Left lung (tissue), 14 donors: ENCODE data around the gene EXOG. TPM values are rescaled to one million over a fixed set of nuclear protein-coding genes. Genes with fewer than 3 reads are reported as not detected.

ENCODE experiments used
- ATAC-seq: fragments of 200-7000 bp; cut with Tn5 transposase; one replicate; pipeline ENCODE4 v1.9.1; 2020; ENCODE audit warnings: moderate library complexity
- DNase-seq, 4 donors: peaks; one replicate each; pipeline ENCODE4 v3.0.0-alpha.2; 2013 to 2020
- H3K27ac ChIP-seq, 2 donors: fragments of 200-600 bp; sonication (generic) in 1 of 2; one replicate each; pipeline versions ENCODE4 v1.5.0 to v1.8.0; 2020 to 2021
- H3K27me3 ChIP-seq, 2 donors: fragments of 200-600 bp; sonication (generic) in 1 of 2; one replicate each; pipeline versions ENCODE4 v1.5.0 to v1.8.0; 2020 to 2021
- H3K36me3 ChIP-seq, 2 donors: fragments of 200-600 bp; sonication (generic) in 1 of 2; one replicate each; pipeline versions ENCODE4 v1.5.0 to v1.8.0; 2020 to 2021
- H3K4me1 ChIP-seq, 2 donors: fragments of 200-600 bp; one replicate each; pipeline ENCODE4 v1.8.0; 2021
- H3K4me3 ChIP-seq, 2 donors: fragments of 200-600 bp; sonication (generic) in 1 of 2; one replicate each; pipeline versions ENCODE4 v1.5.0 to v1.8.0; 2020 to 2021; ENCODE audit warnings: mild to moderate bottlenecking in 1 of 2
- H3K9me3 ChIP-seq, 2 donors: fragments of 200-600 bp; sonication (generic) in 1 of 2; one replicate each; pipeline versions ENCODE4 v1.5.0 to v1.8.0; 2020 to 2021
- intact Hi-C, 2 donors: fragments of 100-400 bp; cut with DNase I; formaldehyde crosslinking; loops; one replicate each; pipeline versions ENCODE4 v1.11.2 to v1.14.2; 2022
- long read RNA-seq, 12 donors: library from polyadenylated mRNA in 2 of 12; unstranded in 2 of 12; transcript quantifications; one replicate each; pipeline ENCODE4 v2.0.0 and lab custom pipeline, GENCODE V29; 2019 to 2026
- polyA plus RNA-seq, 6 donors: library from polyadenylated mRNA; unstranded; fragments of 120-200 nt; gene quantifications; one replicate each; pipeline ENCODE4 v1.2.1, GENCODE V29; 2013; ENCODE audit not compliant: insufficient read length in 6 of 6
- total RNA-seq, 2 donors: library from RNA; stranded (reverse); fragmentation: NEBNext Ultra II Directional; extraction: Animal tissue kit (Norgen Biotek cat#: 25700); gene quantifications; one replicate each; pipeline ENCODE4 v1.2.1, GENCODE V29; 2021
- TF ChIP-seq, protein P1 (sequence below), 2 donors: fragments of 200-600 bp; sonication (generic) in 1 of 2; IDR thresholded peaks; one replicate each; pipeline versions ENCODE4 v1.5.0 to v1.8.0; 2021; ENCODE audit warnings: antibody characterized with exemption in 2 of 2
- donor health status: DM: no; HTN: yes; CAD: no.
- donor health status: DM: no; HTN: no; CAD: no.

The EXOG gene, protein sequence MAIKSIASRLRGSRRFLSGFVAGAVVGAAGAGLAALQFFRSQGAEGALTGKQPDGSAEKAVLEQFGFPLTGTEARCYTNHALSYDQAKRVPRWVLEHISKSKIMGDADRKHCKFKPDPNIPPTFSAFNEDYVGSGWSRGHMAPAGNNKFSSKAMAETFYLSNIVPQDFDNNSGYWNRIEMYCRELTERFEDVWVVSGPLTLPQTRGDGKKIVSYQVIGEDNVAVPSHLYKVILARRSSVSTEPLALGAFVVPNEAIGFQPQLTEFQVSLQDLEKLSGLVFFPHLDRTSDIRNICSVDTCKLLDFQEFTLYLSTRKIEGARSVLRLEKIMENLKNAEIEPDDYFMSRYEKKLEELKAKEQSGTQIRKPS
- total RNA-seq (10 to 100 TPM; 12.8 to 14.4 TPM), polyA plus RNA-seq (10 to 100 TPM; 18.5 to 25.6 (median 21.8) TPM)
- long read RNA-seq, donor 1, transcript EXOG-201 (6 exons, 2,792 nt) = major isoform, 8 of 11 reads
- long read RNA-seq, donor 1, partial matches to known transcripts = 0 of 11 reads
- long read RNA-seq, donor 1, other reads (novel, unspliced or antisense) = 0 of 11 reads
- long read RNA-seq, donor 2, partial matches to known transcripts = 0 of 3 reads
- long read RNA-seq, donor 2, other reads (novel, unspliced or antisense) = 0 of 3 reads
- long read RNA-seq, donor 3, partial matches to known transcripts = 0 of 1 reads
- long read RNA-seq, donor 3, other reads (novel, unspliced or antisense) = 0 of 1 reads
- long read RNA-seq, donor 4, partial matches to known transcripts = 1 of 5 reads
- long read RNA-seq, donor 4, other reads (novel, unspliced or antisense) = 2 of 5 reads
- long read RNA-seq, donor 5, partial matches to known transcripts = 0 of 4 reads
- long read RNA-seq, donor 5, other reads (novel, unspliced or antisense) = 0 of 4 reads
- long read RNA-seq, donor 6, transcript EXOG-201 (6 exons, 2,792 nt) = major isoform, 5 of 13 reads
- long read RNA-seq, donor 6, partial matches to known transcripts = 6 of 13 reads
- long read RNA-seq, donor 6, other reads (novel, unspliced or antisense) = 0 of 13 reads
- long read RNA-seq, donor 7, partial matches to known transcripts = 0 of 1 reads
- long read RNA-seq, donor 7, other reads (novel, unspliced or antisense) = 0 of 1 reads
- long read RNA-seq, donor 8, partial matches to known transcripts = 0 of 2 reads
- long read RNA-seq, donor 8, other reads (novel, unspliced or antisense) = 0 of 2 reads
- long read RNA-seq, donor 9 = 0 reads
- long read RNA-seq, donor 10, partial matches to known transcripts = 0 of 2 reads
- long read RNA-seq, donor 10, other reads (novel, unspliced or antisense) = 2 of 2 reads
- long read RNA-seq, donor 11, partial matches to known transcripts = 0 of 4 reads
- long read RNA-seq, donor 11, other reads (novel, unspliced or antisense) = 0 of 4 reads
- long read RNA-seq, donor 12, transcript EXOG-201 (6 exons, 2,792 nt) = major isoform, 5 of 5 reads
- long read RNA-seq, donor 12, partial matches to known transcripts = 0 of 5 reads
- long read RNA-seq, donor 12, other reads (novel, unspliced or antisense) = 0 of 5 reads

DNA sequence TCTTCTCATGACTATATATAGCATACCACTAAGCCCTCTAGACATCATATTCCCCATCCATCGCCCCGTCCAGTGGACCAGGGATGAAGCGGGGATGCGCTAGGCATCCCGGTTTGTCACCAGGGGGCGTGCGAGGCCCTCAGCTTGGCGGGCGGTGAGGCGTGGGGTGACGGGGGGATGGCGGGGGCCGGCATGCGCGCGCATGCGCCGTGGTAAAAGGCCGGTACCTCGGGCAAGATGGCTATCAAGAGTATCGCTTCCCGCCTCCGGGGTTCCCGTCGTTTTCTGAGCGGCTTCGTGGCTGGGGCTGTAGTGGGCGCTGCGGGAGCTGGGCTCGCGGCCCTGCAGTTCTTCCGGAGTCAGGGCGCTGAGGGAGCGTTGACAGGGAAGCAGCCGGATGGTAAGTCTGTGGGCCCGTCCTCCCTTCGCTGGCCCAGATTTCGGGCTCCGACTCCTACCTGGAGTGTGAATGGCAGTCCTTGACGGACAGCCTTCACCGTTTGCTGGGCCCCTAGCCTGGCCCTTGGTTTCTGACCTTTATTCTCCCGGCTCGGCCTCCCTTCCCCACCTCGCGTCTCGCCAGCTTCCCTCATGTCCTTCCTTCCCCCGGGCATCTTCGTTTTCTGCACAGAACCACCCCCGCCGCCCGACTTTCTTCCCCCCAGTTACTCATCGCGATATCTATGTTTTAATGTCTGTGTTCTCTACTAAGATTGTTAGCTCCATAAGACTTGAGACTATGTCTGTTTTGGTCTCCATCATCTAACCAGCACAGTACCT is at the start of gene EXOG:
TSS of gene EXOG (plus strand) at position 210 of the 780 bp plus-strand sequence. CDS start at position 238, 28 bp downstream.
- TF ChIP-seq, protein P1, sequence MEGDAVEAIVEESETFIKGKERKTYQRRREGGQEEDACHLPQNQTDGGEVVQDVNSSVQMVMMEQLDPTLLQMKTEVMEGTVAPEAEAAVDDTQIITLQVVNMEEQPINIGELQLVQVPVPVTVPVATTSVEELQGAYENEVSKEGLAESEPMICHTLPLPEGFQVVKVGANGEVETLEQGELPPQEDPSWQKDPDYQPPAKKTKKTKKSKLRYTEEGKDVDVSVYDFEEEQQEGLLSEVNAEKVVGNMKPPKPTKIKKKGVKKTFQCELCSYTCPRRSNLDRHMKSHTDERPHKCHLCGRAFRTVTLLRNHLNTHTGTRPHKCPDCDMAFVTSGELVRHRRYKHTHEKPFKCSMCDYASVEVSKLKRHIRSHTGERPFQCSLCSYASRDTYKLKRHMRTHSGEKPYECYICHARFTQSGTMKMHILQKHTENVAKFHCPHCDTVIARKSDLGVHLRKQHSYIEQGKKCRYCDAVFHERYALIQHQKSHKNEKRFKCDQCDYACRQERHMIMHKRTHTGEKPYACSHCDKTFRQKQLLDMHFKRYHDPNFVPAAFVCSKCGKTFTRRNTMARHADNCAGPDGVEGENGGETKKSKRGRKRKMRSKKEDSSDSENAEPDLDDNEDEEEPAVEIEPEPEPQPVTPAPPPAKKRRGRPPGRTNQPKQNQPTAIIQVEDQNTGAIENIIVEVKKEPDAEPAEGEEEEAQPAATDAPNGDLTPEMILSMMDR (IDR thresholded peaks at IDR 0.05) = peak; percentile 81 to 89
- Histone ChIP-seq H3K27me3 (no peaks in the 10 kb centered on the region), H3K36me3 (peaks cover 0 to 10% of the 10 kb centered on the region in 2 donors), H3K4me1 (peaks cover 0 to 8% of the 10 kb centered on the region in 2 donors), H3K4me3 (peak within 1 kb of the TSS; percentile 71 to 89), H3K27ac (peak within 1 kb of the TSS; percentile 76 to 77), H3K9me3 (no peaks in the 10 kb centered on the region)
- DNase-seq (peak; percentile 89 to 98 (median 95)), ATAC-seq (peak; percentile 99)
- intact Hi-C loops = no loop called here

DNA sequence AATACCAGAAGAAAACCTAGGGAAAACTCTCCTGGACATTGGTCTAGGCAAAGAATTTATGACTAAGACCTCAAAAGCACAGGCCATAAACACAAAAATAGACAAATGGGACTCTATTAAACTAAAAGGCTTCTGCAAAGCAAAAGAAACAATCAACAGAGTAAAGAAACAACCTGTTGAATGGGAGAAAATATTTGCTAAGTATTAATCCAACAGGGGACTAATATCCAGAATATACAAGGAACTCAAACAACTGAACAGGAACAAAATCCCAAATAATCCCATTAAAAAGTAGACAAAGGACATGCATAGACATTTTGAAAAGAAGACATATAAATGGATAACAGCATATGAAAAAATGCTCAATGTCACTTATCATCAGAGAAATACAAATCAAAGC is 49.3 kb upstream of the EXOG start:
- ATAC-seq = no peak
- DNase-seq = no peak
- peaks cover 0 to 3% of the 10 kb centered on the region in 2 donors for H3K9me3 ChIP-seq

DNA sequence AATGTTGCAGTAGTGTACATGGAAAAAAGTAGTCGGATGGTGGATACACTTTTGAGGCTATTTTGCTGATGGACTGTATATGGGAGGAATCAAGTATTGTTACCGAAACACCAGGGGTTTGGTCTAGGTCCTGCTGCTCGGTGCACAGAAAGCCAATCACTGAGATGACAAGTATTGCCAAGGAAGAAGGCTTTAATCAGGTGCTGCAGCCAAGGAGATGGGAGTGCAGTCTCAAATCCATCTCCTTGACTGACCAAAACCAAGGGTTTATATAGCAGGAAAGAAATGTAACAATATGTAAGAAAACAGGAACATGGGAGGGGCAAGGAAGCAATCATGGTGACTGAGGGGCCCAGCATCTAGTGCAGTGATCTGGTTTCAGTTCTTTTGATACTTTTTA is 45.3 kb upstream of the EXOG start:
- peaks cover 0 to 3% of the 10 kb centered on the region in 2 donors for H3K9me3 ChIP-seq
- H3K4me3 ChIP-seq = no peak overlapping the region
- no peaks in the 10 kb centered on the region for H3K36me3 ChIP-seq
- intact Hi-C loops = no loop called here
- H3K27ac ChIP-seq = no peak overlapping the region
- ATAC-seq = no peak
- DNase-seq = no peak
- H3K27me3 ChIP-seq = peaks cover 0 to 31% of the 10 kb centered on the region in 2 donors
- H3K4me1 ChIP-seq = peaks cover 3 to 23% of the 10 kb centered on the region in 2 donors
- TF ChIP-seq, protein P1 (IDR thresholded peaks at IDR 0.05) = no peak

More for the DNA sequence above, 49.3 kb upstream of the EXOG start:
- TF ChIP-seq, protein P1 (IDR thresholded peaks at IDR 0.05) = no peak
- intact Hi-C loops = no loop called here
- Histone ChIP-seq H3K27me3 (no peaks in the 10 kb centered on the region), H3K36me3 (no peaks in the 10 kb centered on the region), H3K4me3 (no peak overlapping the region), H3K27ac (no peak overlapping the region), H3K4me1 (no peaks in the 10 kb centered on the region)
